K562 (cell line): ENCODE data around the gene HCRT. TPM values are rescaled to one million over a fixed set of nuclear protein-coding genes. Genes with fewer than 3 reads are reported as not detected.

ENCODE experiments used
- DPF2 ChIP-seq: fragments of 450-650 bp; IDR thresholded peaks from 2 replicates; pipeline ENCODE4 v1.6.1; 2016
- GATA2 ChIP-seq: sonication (generic); formaldehyde crosslinking; IDR thresholded peaks from 2 replicates; pipeline ENCODE4 v1.4.0; 2020; ENCODE audit warnings: mild to moderate bottlenecking, missing genetic modification reagents
- HEY1 ChIP-seq: fragments of 250-450 bp; sonication (Bioruptor Pico); IDR thresholded peaks from 2 replicates; pipeline ENCODE4 v1.5.0; 2020; ENCODE audit warnings: mild to moderate bottlenecking, moderate library complexity, borderline replicate concordance
- LARP7 ChIP-seq: fragments of 450-650 bp; IDR thresholded peaks from 2 replicates; pipeline ENCODE4 v1.6.1; 2016
- MIER1 ChIP-seq: fragments of 450-650 bp; IDR thresholded peaks from 2 replicates; pipeline ENCODE4 v1.6.1; 2016; ENCODE audit warnings: antibody characterized with exemption, mild to moderate bottlenecking, low read depth
- NCOA1 ChIP-seq: fragments of 450-650 bp; IDR thresholded peaks from 2 replicates; pipeline ENCODE4 v1.6.1; 2016; ENCODE audit warnings: low read depth
- PHB ChIP-seq: fragments of 250-450 bp; sonication (Bioruptor Pico); IDR thresholded peaks from 2 replicates; pipeline ENCODE4 v1.5.0; 2021
- RCOR1 ChIP-seq, 2 experiments: IDR thresholded peaks; 2 replicates each; pipeline ENCODE4 v1.6.1; 2012; ENCODE audit warnings: low read depth in 2 of 2, low read length in 2 of 2, borderline replicate concordance in 1 of 2, improper control_type of control experiment in 1 of 2
- STAG1 ChIP-seq: sonication (generic); formaldehyde crosslinking; IDR thresholded peaks from 2 replicates; pipeline ENCODE4 v1.5.0; 2020; ENCODE audit warnings: missing genetic modification reagents, borderline replicate concordance
- TAF15 ChIP-seq: fragments of 200-400 bp; formaldehyde crosslinking; IDR thresholded peaks from 2 replicates; pipeline ENCODE4 v1.6.1; 2017; ENCODE audit warnings: mild to moderate bottlenecking, low read depth, low read length, moderate library complexity
- ZKSCAN8 ChIP-seq: fragments of 200-800 bp; sonication (Bioruptor generic); IDR thresholded peaks from 2 replicates; pipeline ENCODE4 v1.6.1; 2016; ENCODE audit warnings: missing genetic modification characterization, missing compliant biosample characterization
- ZNF197 ChIP-seq: fragments of 200-800 bp; sonication (Bioruptor generic); IDR thresholded peaks from 2 replicates; pipeline ENCODE4 v1.6.1; 2016; ENCODE audit warnings: low read depth, missing genetic modification characterization, missing compliant biosample characterization
- ZNF77 ChIP-seq: fragments of 250-450 bp; sonication (Bioruptor Pico); IDR thresholded peaks from 2 replicates; pipeline ENCODE4 v1.5.0; 2020
- ZSCAN32 ChIP-seq: fragments of 450-650 bp; formaldehyde crosslinking; IDR thresholded peaks from 2 replicates; pipeline ENCODE4 v1.4.0; 2020; ENCODE audit warnings: mild to moderate bottlenecking, moderate library complexity
- ZZZ3 ChIP-seq: fragments of 450-650 bp; IDR thresholded peaks from 2 replicates; pipeline ENCODE4 v1.6.1; 2016; ENCODE audit warnings: antibody characterized with exemption, mild to moderate bottlenecking, moderate library complexity
- polyA plus RNA-seq, 8 experiments: library from polyadenylated mRNA; depleted of rRNA in 4 of 8; stranded (reverse) in 5 of 8; unstranded in 3 of 8; fragments of >200 nt; fragmentation: Nextera tagmentation in 2 of 8; fragmentation: Illumina TruSeq in 1 of 8; extraction: Ambion mirVana in 2 of 8; extraction: Trizol in 1 of 8; gene quantifications; 2 replicates each; pipeline versions ENCODE4 v1.2.1 to v1.2.3, GENCODE V29; 2011 to 2014; ENCODE audit warnings: inconsistent platforms in 1 of 8, missing spikeins in 1 of 8
- total RNA-seq, 7 experiments: library from RNA; depleted of rRNA in 6 of 7; stranded (reverse); fragments of >200 nt in 6 of 7; fragmentation: Illumina TruSeq in 2 of 7; extraction: Trizol in 2 of 7; gene quantifications; 2 replicates each; pipeline versions ENCODE4 v1.2.1 to v1.2.3, GENCODE V29; 2011 to 2021; ENCODE audit warnings: low replicate concordance in 1 of 7
- TF ChIP-seq, protein P1 (sequence below): sonication (generic); IDR thresholded peaks from 2 replicates; pipeline ENCODE4 v1.6.1; 2016
- TF ChIP-seq, protein P2 (sequence below): fragments of 450-650 bp; IDR thresholded peaks from 2 replicates; pipeline ENCODE4 v1.6.1; 2017; ENCODE audit warnings: antibody characterized with exemption, mild to moderate bottlenecking
- TF ChIP-seq, protein P3 (sequence below): fragments of 450-650 bp; IDR thresholded peaks from 2 replicates; pipeline ENCODE4 v1.6.1; 2016; ENCODE audit warnings: mild to moderate bottlenecking
- TF ChIP-seq, protein P4 (sequence below), 3 experiments: IDR thresholded peaks in 2 of 3; conservative IDR thresholded peaks in 1 of 3; 2 replicates each; pipeline ENCODE4 v1.5.1; 2011 to 2012; ENCODE audit warnings: low read length in 3 of 3, mild to moderate bottlenecking in 3 of 3, control low read depth in 2 of 3, improper control_type of control experiment in 1 of 3, inconsistent platforms in 1 of 3, low read depth in 1 of 3, mixed read lengths in 1 of 3, moderate library complexity in 1 of 3; ENCODE audit not compliant: insufficient read depth in 2 of 3

Gene HCRT
- total and polyA plus RNA-seq, 9 of the 15 experiments (the other 6 are each of a cell fraction or from before 2014, with no cell fraction given) = not detected

DNA sequence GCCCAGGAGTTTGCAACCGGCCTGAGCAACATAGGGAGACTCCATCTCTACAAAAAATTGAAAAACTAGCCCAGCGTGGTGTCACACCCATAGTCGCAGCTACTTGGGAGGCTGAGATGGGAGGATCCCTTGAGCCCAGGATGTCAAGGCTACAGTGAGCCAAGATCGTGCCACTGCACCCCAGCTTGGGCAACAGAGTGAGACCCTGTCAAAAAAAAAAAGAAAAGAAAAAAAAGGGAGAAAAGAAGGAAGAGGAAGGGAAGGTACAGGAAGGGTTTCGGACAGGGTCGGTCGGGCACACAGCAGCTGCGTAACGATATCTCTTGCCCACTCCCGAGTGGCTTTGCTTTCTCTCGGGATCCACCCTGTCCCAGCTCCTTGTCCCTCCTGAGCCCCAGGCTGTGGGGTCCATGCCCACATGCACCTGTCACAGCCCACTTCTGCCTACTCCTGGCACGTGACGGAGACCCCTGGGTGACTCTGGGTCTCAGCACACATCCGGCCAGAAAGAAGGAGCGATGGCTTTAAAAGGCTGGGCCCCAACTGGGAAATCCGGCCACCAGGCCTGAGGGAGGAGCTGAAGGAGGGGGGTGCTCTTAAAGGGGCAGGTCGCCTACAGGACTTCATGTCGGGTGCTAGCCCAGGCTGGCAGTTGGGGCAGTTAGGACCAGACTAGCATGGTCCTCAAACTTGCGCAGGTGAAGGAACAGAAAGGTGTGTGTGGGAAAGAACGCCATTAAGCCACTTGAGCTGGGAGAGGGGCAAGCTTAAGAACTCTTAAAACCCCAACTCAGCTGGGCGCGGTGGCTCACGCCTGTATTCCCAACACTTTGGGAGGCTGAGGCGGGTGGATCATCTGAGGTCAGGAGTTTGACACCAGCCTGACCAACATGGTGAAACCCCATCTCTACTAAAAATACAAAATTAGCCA lies 9.0 kb upstream of the HCRT start, which contains the start of gene GHDC (continued):
- no peak for TF ChIP-seq ZNF77
- TF ChIP-seq, protein P1, sequence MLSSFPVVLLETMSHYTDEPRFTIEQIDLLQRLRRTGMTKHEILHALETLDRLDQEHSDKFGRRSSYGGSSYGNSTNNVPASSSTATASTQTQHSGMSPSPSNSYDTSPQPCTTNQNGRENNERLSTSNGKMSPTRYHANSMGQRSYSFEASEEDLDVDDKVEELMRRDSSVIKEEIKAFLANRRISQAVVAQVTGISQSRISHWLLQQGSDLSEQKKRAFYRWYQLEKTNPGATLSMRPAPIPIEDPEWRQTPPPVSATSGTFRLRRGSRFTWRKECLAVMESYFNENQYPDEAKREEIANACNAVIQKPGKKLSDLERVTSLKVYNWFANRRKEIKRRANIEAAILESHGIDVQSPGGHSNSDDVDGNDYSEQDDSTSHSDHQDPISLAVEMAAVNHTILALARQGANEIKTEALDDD = no peak
- TF ChIP-seq GATA2 = no peak
- TF ChIP-seq ZKSCAN8 (CRISPR knock-in tag) = no peak
- peak; percentile 54; the same call in 1 of the 2 replicates for TF ChIP-seq NCOA1
- no peak for TF ChIP-seq ZNF197 (CRISPR knock-in tag)
- TF ChIP-seq RCOR1 (IDR thresholded peaks at IDR 0.05; ENCODE audit: borderline replicate concordance in 1 of 2, low read depth in 2 of 2, low read length in 2 of 2) = peak in 1 of 2 experiments; percentile 29; a peak in 1 of 4 replicates
- 0 out of 2 replicates have a peak, but pooled peaks have one; percentile 45 for TF ChIP-seq DPF2
- TF ChIP-seq ZZZ3 = no peak
- TF ChIP-seq, protein P2, sequence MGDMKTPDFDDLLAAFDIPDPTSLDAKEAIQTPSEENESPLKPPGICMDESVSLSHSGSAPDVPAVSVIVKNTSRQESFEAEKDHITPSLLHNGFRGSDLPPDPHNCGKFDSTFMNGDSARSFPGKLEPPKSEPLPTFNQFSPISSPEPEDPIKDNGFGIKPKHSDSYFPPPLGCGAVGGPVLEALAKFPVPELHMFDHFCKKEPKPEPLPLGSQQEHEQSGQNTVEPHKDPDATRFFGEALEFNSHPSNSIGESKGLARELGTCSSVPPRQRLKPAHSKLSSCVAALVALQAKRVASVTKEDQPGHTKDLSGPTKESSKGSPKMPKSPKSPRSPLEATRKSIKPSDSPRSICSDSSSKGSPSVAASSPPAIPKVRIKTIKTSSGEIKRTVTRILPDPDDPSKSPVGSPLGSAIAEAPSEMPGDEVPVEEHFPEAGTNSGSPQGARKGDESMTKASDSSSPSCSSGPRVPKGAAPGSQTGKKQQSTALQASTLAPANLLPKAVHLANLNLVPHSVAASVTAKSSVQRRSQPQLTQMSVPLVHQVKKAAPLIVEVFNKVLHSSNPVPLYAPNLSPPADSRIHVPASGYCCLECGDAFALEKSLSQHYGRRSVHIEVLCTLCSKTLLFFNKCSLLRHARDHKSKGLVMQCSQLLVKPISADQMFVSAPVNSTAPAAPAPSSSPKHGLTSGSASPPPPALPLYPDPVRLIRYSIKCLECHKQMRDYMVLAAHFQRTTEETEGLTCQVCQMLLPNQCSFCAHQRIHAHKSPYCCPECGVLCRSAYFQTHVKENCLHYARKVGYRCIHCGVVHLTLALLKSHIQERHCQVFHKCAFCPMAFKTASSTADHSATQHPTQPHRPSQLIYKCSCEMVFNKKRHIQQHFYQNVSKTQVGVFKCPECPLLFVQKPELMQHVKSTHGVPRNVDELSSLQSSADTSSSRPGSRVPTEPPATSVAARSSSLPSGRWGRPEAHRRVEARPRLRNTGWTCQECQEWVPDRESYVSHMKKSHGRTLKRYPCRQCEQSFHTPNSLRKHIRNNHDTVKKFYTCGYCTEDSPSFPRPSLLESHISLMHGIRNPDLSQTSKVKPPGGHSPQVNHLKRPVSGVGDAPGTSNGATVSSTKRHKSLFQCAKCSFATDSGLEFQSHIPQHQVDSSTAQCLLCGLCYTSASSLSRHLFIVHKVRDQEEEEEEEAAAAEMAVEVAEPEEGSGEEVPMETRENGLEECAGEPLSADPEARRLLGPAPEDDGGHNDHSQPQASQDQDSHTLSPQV = no peak
- TF ChIP-seq, protein P3, sequence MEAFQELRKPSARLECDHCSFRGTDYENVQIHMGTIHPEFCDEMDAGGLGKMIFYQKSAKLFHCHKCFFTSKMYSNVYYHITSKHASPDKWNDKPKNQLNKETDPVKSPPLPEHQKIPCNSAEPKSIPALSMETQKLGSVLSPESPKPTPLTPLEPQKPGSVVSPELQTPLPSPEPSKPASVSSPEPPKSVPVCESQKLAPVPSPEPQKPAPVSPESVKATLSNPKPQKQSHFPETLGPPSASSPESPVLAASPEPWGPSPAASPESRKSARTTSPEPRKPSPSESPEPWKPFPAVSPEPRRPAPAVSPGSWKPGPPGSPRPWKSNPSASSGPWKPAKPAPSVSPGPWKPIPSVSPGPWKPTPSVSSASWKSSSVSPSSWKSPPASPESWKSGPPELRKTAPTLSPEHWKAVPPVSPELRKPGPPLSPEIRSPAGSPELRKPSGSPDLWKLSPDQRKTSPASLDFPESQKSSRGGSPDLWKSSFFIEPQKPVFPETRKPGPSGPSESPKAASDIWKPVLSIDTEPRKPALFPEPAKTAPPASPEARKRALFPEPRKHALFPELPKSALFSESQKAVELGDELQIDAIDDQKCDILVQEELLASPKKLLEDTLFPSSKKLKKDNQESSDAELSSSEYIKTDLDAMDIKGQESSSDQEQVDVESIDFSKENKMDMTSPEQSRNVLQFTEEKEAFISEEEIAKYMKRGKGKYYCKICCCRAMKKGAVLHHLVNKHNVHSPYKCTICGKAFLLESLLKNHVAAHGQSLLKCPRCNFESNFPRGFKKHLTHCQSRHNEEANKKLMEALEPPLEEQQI = no peak
- TF ChIP-seq PHB (CRISPR knock-in tag) = no peak
- TF ChIP-seq, protein P4, sequence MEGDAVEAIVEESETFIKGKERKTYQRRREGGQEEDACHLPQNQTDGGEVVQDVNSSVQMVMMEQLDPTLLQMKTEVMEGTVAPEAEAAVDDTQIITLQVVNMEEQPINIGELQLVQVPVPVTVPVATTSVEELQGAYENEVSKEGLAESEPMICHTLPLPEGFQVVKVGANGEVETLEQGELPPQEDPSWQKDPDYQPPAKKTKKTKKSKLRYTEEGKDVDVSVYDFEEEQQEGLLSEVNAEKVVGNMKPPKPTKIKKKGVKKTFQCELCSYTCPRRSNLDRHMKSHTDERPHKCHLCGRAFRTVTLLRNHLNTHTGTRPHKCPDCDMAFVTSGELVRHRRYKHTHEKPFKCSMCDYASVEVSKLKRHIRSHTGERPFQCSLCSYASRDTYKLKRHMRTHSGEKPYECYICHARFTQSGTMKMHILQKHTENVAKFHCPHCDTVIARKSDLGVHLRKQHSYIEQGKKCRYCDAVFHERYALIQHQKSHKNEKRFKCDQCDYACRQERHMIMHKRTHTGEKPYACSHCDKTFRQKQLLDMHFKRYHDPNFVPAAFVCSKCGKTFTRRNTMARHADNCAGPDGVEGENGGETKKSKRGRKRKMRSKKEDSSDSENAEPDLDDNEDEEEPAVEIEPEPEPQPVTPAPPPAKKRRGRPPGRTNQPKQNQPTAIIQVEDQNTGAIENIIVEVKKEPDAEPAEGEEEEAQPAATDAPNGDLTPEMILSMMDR (IDR thresholded peaks at IDR 0.05 in 2 of 3, conservative IDR thresholded peaks at IDR 0.05 in 1 of 3; ENCODE audit: insufficient read depth in 2 of 3, low read depth in 1 of 3, low read length in 3 of 3) = no peak; a peak in 1 of 6 replicates
- TF ChIP-seq ZSCAN32 (CRISPR knock-in tag) = no peak
- no peak for TF ChIP-seq TAF15
- TF ChIP-seq HEY1 (CRISPR knock-in tag) = no peak
- no peak for TF ChIP-seq STAG1 (CRISPR knock-in tag)
- peak; percentile 27; the same call in 1 of the 2 replicates for TF ChIP-seq MIER1
- TF ChIP-seq LARP7 = no peak
